GM10847 (cell line): Measurements from ENCODE around the gene GPC5.

ENCODE experiments used
- POLR2A ChIP-seq: IDR thresholded peaks from 2 replicates; pipeline ENCODE4 v1.6.1; 2011; ENCODE audit not compliant: insufficient read length; ENCODE audit errors: extremely low read depth

GPC5 gene

DNA sequence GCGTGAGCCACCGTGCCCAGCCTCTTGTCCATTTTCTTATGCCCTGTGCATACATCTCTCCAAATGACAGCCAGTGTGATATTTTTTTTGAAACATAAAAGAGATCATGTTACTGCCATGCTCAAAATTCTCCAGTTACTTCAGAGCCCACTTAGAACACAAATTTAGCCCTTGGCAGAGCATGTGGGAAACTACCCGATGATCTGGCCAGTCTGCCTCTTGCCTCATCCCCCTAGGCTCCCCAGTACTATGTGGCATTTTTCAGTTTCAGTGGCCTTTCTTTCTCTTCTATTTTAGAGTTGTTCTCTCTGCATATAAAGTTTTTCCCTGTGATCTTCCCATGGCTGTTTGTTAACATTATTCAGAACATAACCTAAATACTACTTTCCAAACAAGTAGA lies 323.0 kb downstream of the GPC5 start:
- TF ChIP-seq POLR2A = no peak

DNA sequence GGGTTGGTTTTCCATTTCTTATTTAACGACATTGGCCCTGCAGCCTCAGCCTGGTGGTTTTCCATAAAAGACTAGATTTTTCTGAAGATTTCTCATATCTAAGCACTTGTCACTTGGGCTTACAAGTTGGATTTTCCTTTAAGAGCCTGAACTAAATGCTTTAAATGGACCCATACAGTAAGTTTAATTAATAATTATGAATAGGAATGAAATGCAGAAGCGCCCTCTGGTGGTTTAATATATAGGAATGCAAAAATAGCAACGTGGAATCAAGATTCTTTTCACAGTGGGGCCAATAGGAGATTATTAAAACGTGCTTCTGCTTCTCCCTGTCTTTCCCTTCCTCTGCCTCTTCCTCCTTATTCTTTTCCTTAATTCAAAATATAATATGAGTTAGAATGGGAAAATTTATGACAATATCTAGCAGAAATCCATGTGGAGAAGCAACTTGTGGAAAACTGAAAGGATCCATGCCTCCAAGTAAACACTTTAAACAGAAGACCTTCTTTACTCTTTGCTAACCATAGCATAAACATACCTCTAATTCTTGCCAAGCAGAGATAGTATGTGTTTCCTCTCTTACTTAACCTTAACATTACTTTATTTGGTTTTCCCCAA lies 324.0 kb downstream of the GPC5 start:
- no peak for TF ChIP-seq POLR2A

DNA sequence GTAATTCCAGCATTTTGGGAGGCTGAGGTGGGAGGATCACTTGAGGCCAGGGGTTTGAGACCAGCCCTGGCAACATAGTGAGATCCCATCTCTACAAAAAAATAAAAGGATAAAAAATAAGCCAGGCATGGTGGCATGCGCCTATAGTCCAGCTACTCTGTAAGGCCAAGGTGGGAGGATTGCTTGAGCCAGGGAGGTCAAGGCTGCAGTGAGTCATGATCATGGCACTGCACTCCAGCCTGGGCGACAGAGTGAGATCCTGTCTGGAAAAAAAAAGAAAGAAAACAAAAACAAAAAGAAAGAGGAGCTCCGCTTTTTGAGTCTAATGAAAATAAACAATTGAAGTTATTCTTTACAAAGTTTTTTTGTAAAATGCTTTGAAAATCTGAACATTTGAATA lies 326.2 kb downstream of the GPC5 start:
- TF ChIP-seq POLR2A = no peak

DNA sequence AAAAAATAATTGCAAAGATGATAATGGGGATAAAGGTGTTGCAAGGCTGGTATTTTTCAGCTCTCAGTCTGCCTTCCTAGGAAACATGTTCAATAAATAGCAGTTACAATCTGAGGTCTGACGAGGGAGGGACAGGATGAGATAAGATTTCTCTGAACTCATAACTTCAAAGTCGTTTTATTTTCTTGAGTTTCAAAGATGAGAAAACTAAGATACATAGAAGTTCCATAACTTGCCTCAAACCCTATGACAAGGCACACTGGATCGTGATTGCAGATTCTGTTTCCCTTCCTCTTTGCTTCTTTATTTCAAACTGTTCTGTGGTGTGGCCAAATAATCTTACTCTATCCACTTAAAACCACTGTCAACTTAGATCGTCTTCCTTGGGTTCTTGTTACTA lies 327.2 kb downstream of the GPC5 start:
- no peak for TF ChIP-seq POLR2A

DNA sequence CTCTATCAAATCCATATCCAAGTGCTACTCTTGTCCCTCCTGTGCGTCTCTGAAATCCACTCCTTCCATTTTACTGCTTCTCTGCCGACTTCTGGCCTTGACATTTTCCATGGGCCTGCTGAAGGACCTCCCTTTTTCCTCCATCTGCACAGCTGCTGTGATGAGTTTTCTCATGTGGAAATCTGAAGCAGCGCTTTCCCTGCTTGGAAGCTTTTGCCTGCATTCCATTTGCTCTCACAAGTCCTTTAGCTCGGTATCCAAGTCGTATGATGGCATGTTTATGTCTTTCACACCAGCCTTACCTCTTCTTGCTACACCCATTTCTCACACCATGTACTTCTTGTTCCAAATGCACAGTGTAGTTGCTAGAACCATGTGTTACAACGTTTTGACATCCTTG lies 328.2 kb downstream of the GPC5 start:
- TF ChIP-seq POLR2A = no peak

DNA sequence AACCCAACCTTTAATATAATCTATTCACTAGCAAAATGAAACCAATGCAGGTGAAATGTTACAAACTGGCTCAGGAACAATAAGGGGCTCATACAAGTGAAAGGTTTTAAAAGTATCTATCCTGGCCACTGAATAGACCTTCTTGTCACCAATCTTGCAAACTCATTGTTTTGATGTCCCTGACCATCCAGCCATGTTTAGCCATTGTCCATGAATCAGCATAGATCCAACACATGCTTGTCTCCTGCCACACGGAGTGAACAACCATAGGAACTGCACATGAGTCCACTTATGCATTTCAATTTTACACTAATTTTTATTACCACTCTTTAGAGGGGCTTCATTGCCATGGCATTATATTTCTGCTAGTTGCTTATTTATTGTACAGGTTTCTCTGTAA lies 331.4 kb downstream of the GPC5 start:
- no peak for TF ChIP-seq POLR2A

DNA sequence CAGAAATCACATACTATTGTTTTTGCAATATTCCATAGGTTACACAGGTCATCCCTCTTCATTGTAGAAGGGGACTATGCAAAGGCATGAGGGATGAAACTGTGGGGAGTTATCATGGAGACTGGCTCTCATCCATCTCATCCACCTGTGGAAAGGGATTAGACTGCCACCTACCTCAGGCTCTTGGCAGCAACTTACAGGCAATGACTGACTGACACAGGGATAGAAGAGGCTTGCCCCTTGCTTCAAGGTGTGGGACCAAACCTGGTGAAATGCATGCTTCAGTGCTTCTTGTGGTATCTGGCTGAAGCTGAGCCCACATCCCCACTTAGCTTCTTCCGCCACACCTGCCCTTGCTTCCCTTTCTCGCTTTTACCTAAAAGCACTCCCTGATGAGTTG lies 341.3 kb downstream of the GPC5 start:
- TF ChIP-seq POLR2A = no peak

DNA sequence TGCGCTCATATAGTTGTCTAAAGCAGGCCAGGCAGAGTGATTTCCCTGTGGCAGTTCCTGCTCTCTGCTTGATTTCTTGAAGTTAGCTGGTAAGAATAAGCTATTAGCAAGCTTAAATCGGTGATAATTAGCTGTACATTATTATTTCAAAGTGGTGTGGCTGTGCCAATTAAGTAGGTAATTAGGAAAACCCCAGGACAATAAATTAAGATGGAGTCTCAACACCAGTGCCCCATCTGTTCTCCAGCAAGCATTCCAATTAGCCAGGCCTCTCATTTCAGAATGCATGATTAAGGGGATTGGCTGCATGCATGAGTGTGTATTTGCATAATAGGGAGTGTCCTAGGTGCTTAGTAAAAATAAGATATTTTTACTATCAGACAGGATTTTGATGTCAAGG lies 342.3 kb downstream of the GPC5 start:
- no peak for TF ChIP-seq POLR2A

DNA sequence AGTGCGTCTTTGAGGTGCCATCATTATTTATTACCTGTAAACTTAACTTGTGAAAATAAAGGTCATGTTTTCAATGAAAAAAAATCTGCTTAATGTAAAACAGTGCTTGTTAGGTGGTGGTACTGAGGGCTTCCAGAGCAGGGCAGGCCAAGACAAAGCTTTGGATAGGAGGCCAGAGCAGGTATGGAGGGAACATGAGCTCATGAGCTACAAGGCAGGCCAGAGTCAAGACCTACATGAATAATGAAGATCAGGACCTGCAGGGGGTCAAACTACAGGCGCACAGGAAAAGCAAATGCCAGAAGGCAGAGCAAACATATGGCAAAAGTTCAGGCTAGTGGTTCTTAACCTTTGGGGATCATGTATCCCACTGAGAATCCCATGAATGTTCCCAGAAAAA lies 343.5 kb downstream of the GPC5 start:
- TF ChIP-seq POLR2A = no peak

DNA sequence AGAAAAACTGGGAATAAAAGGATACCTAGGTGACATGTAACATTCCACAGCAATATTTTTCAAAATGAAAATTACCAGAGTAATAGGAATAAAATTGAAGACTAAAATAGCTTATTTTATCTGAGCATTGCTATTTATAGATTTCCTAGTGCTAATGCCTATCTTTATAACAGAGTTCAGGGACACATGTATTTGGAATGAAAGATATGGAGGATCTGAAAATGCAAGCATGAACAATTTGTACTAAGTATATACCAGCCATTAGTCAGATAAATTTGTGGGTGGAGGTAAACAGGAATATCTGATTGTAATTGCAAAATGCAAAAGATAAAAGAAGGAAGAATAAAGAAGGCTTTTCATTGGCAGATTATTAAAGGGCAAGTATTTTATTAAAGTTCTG lies 345.9 kb downstream of the GPC5 start:
- no peak for TF ChIP-seq POLR2A

DNA sequence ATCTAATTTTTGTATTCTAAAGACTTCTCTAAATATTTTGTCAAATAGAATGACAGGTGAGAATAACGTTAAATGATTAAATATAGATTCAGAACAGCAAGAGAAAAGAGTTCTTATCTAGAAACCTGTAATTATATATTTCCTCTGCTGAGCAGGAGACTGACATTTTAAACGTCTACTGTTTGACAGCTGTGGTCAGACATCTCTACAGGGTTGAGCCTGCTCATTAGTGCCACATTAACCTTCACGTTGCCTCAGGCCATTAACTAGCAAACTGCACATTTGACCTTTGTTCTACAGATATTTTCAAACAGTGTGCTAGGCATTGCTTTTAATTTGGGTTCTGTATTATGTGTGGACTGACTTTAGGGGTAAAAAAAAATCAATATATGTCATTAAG lies 347.5 kb downstream of the GPC5 start:
- TF ChIP-seq POLR2A = no peak

DNA sequence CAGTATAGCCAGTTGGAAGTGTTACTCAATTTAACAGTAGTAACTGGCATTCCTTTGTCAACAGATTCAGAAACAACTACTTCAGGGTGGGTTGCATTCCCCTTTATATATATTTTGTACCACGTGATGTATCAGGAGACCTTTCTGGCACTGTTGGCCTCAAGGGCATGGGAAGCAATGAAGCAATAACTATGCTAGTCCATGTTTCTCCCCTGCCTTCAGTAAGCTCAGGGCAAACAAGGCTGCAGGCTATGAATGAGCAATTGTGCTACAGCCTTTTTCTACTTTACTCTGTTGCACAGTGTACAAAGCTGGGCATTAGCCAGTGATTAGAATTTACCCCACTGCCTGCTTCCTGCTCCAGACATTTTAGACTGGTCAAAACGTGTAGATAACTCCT lies 348.8 kb downstream of the GPC5 start:
- TF ChIP-seq POLR2A = no peak

DNA sequence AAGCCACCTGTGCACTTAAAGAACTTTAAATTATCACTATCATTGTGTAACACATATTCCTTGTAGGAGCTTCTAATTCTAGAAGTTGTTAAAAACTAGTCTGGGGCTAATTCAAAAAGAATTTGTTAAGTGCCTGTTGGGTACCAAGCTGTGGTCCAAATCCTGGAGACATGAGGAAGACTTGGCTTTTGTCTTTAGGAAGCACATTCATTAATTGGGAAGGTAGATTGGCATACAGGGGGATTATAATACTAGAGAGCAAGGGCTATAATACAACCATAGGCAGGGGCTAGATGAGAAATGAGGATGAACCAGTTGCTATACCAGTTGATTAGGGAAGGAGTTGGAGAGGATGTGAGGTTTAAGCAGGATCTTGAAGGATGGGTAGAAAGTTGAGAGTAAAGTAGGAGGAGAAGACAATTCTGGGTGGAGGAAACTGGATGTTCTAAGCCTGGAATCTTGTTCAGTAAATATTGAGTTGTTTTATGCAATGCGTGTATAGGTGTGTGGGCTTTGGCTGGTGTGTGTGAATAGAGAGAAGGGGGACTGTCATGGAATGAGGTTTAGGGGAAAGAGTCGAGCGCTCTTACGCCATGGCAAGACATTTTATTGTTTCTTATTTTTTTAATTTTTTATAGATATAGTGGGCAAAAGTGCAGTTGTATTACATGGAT lies 350.1 kb downstream of the GPC5 start:
- no peak for TF ChIP-seq POLR2A

DNA sequence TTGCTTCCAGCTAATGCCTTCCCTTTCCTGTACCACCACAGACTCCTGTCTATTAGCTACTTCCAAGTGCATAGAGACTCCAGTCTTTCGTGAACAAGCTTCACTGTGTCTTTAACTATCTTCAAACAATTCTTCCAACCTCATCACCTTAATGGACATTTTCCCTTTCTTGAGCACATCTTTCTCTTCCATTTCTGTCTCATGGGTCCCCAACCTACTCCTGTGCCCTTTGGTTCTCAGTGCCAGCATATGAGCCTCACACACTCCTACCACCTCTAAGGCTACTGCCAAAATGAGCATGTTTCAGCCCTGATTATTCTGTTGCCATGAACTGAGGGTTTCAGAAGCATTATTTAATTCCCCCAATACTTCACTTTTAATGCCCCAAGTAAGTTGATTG lies 360.3 kb downstream of the GPC5 start:
- no peak for TF ChIP-seq POLR2A

DNA sequence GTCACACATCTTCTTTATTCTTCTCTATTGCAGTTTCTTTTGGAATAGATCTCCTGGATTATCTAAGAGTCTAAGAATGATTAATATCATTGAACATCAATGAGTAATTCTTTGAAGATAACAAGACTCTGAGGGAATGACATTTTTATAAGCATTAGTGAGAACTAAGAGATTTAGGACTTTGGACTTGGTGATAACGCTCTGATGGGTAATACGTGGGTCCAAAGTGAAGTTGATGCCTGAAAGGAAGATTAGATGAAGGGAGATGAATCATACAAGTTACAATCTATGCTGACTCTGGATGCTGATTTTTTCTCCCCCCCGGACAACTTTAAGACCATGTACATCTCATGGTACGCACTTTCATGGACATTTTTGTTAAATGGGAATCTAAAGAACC lies 364.5 kb downstream of the GPC5 start:
- no peak for TF ChIP-seq POLR2A

DNA sequence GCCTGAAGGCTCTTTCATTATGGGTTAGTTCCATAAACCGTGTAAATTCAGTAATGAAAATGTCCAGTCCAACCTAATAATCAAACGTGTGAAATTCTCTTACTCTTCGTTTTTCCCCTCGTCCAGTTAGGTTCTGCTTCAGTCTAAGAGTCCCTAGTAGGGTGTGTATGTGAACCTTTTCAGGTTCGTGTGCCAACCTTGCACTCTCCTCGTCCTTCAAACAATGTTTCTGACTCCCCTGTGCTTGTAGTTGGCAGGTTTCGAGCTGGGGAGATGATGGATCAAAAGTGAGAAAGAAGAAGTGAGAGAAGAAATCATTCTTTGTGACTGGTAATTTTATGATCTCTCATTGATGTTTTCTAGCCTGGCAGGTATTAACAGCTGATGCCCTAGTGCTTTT lies 366.1 kb downstream of the GPC5 start:
- no peak for TF ChIP-seq POLR2A

DNA sequence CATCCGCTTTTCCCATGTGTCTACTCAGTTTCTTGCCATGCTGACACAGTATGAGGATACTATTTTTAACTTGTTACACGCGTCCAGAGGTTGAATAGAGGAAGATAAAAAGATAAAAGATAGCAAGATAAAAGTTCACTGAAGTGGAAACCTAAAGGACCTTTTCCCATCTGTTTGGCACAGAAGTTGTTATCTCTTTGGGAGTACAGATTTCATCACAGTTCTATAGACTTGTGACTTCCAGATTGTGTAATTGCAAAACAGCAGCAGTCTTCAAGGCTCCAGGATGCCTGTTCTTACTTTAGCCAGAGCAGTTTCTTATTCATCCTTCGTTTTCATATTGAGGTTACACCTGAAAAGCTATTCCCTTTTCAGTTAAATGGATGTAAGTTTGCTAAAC lies 369.2 kb downstream of the GPC5 start:
- no peak for TF ChIP-seq POLR2A

DNA sequence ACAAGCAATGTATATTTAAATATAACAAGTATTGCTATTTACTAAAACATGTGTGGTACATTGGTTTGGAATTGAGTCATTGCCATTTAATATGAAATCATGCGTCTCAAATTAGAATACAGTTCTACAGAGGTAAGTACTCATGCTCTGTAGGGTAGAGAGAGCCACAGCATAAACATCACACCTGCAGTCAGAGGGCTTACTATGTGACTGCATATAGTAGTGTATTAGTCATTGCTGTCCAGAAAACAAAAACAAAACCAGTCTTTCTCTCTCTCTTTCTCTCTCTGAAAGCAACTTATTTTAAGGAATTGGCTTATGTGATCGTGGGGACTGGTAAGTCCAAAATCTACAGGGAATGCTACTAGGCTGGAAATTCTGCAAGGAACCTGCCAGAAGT lies 370.3 kb downstream of the GPC5 start:
- no peak for TF ChIP-seq POLR2A

DNA sequence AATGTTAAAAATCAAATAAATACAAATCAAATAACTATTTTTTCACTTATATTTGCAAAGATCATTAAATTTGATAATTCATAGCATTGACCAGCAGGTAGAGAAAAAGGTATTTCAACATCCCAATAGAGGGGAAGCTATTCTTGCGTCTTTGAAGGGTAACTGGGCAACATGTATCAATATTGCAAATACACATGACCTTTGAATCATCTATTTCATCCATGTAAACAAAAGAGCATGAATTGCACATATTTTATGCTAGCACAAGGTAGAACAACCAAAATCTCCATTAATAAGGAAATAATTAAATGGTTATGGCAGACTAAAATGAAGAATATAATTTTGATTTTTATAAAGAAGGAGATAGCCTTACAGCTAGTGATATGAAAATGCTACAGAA lies 372.8 kb downstream of the GPC5 start:
- no peak for TF ChIP-seq POLR2A
